Mesenchymal stem cell (in vitro differentiated cells and primary cell): ENCODE data around the gene LIMS2.

ENCODE experiments used
- DNase-seq: peaks from one replicate; pipeline ENCODE4 v3.0.0-alpha.2; 2013
- H2AFZ ChIP-seq: one replicate; pipeline ENCODE4 v1.6.1; 2013; ENCODE audit warnings: low read depth, mild to moderate bottlenecking, control low read depth, inconsistent platforms, low read length, moderate library complexity
- H2AK5ac ChIP-seq: 2 replicates; pipeline ENCODE4 v1.6.1; 2013; ENCODE audit warnings: low read length, moderate library complexity, mild to moderate bottlenecking, inconsistent platforms; ENCODE audit not compliant: severe bottlenecking
- H2BK120ac ChIP-seq: one replicate; pipeline ENCODE4 v1.6.1; 2013; ENCODE audit warnings: low read depth, mild to moderate bottlenecking, inconsistent platforms, low read length, moderate library complexity
- H2BK12ac ChIP-seq, 2 experiments: one replicate each; pipeline ENCODE4 v1.6.1; 2013; ENCODE audit warnings: inconsistent platforms in 2 of 2, low read length in 2 of 2, mild to moderate bottlenecking in 2 of 2, moderate library complexity in 2 of 2, control low read depth in 1 of 2
- H2BK15ac ChIP-seq: one replicate; pipeline ENCODE4 v1.6.1; 2013; ENCODE audit warnings: mild to moderate bottlenecking, low read depth, inconsistent platforms; ENCODE audit not compliant: poor library complexity, severe bottlenecking
- H2BK5ac ChIP-seq: 2 replicates; pipeline ENCODE4 v1.6.1; 2013; ENCODE audit warnings: low read depth, mild to moderate bottlenecking, low read length, control low read depth, inconsistent platforms; ENCODE audit not compliant: poor library complexity, severe bottlenecking
- H3K14ac ChIP-seq, 2 experiments: one replicate each; pipeline ENCODE4 v1.6.1; 2013; ENCODE audit warnings: inconsistent platforms in 2 of 2, low read length in 2 of 2, control low read depth in 1 of 2, mild to moderate bottlenecking in 1 of 2, moderate library complexity in 1 of 2
- H3K18ac ChIP-seq, 2 experiments: one replicate each; pipeline ENCODE4 v1.6.1; 2013; ENCODE audit warnings: inconsistent platforms in 2 of 2, low read length in 2 of 2, control low read depth in 1 of 2, low read depth in 1 of 2, mild to moderate bottlenecking in 1 of 2
- H3K23ac ChIP-seq, 2 experiments: one replicate each; pipeline ENCODE4 v1.6.1; 2013; ENCODE audit warnings: inconsistent platforms in 2 of 2, low read length in 2 of 2, mild to moderate bottlenecking in 2 of 2, moderate library complexity in 2 of 2, control low read depth in 1 of 2
- H3K27ac ChIP-seq: 2 replicates; pipeline ENCODE4 v1.5.1; 2013; ENCODE audit warnings: mild to moderate bottlenecking, moderate library complexity, low read length, control low read depth, inconsistent platforms; ENCODE audit not compliant: poor library complexity, severe bottlenecking
- H3K27me3 ChIP-seq, 2 experiments: 2 replicates each; pipeline versions ENCODE4 v1.6.1 to v1.7.0; 2013; ENCODE audit warnings: low read length in 2 of 2, mild to moderate bottlenecking in 2 of 2, moderate library complexity in 2 of 2, control low read depth in 1 of 2, inconsistent platforms in 1 of 2; ENCODE audit not compliant: control insufficient read depth in 1 of 2, insufficient read depth in 1 of 2
- H3K36me3 ChIP-seq, 2 experiments: 2 replicates each; pipeline versions ENCODE4 v1.6.1 to v1.7.0; 2013; ENCODE audit warnings: low read length in 2 of 2, control low read depth in 1 of 2, inconsistent platforms in 1 of 2, low read depth in 1 of 2, mild to moderate bottlenecking in 1 of 2; ENCODE audit not compliant: insufficient read depth in 2 of 2, control insufficient read depth in 1 of 2
- H3K4ac ChIP-seq, 2 experiments: one replicate each; pipeline ENCODE4 v1.6.1; 2013; ENCODE audit warnings: inconsistent platforms in 2 of 2, low read length in 2 of 2, mild to moderate bottlenecking in 2 of 2, moderate library complexity in 2 of 2, control low read depth in 1 of 2, low read depth in 1 of 2
- H3K4me1 ChIP-seq: 2 replicates; pipeline ENCODE4 v1.6.1; 2013; ENCODE audit warnings: low read depth, low read length, control low read depth; ENCODE audit not compliant: control insufficient read depth, insufficient read depth
- H3K4me2 ChIP-seq: 2 replicates; pipeline ENCODE4 v1.6.1; 2013; ENCODE audit warnings: low read length, mild to moderate bottlenecking, inconsistent platforms; ENCODE audit not compliant: poor library complexity, severe bottlenecking
- H3K4me3 ChIP-seq, 2 experiments: 2 replicates each; pipeline versions ENCODE4 v1.5.1 to v1.7.0; 2013; ENCODE audit warnings: low read length in 2 of 2, mild to moderate bottlenecking in 2 of 2, control low read depth in 1 of 2, low read depth in 1 of 2; ENCODE audit not compliant: insufficient read depth in 1 of 2
- H3K79me1 ChIP-seq: replicated peaks from 2 replicates; pipeline ENCODE4 v1.6.1; 2013; ENCODE audit warnings: mild to moderate bottlenecking, control low read depth, low read length, inconsistent platforms; ENCODE audit not compliant: poor library complexity, severe bottlenecking
- H3K9ac ChIP-seq: 2 replicates; pipeline ENCODE4 v1.7.0; 2013; ENCODE audit warnings: mild to moderate bottlenecking, low read length, moderate library complexity
- H3K9me3 ChIP-seq: 2 replicates; pipeline ENCODE4 v1.7.0; 2013; ENCODE audit warnings: mild to moderate bottlenecking, low read length; ENCODE audit not compliant: control insufficient read depth
- H4K8ac ChIP-seq: one replicate; pipeline ENCODE4 v1.6.1; 2013; ENCODE audit warnings: inconsistent platforms, mild to moderate bottlenecking, low read length, moderate library complexity
- H4K91ac ChIP-seq: one replicate; pipeline ENCODE4 v1.6.1; 2013; ENCODE audit warnings: mild to moderate bottlenecking, low read length, inconsistent platforms
- WGBS: methylation state at CpG from one replicate; pipeline ENCODE4 v1.1.7; 2013; ENCODE audit warnings: mixed read lengths; 5-methylcytosine and 5-hydroxymethylcytosine counted together

The LIMS2 gene

DNA sequence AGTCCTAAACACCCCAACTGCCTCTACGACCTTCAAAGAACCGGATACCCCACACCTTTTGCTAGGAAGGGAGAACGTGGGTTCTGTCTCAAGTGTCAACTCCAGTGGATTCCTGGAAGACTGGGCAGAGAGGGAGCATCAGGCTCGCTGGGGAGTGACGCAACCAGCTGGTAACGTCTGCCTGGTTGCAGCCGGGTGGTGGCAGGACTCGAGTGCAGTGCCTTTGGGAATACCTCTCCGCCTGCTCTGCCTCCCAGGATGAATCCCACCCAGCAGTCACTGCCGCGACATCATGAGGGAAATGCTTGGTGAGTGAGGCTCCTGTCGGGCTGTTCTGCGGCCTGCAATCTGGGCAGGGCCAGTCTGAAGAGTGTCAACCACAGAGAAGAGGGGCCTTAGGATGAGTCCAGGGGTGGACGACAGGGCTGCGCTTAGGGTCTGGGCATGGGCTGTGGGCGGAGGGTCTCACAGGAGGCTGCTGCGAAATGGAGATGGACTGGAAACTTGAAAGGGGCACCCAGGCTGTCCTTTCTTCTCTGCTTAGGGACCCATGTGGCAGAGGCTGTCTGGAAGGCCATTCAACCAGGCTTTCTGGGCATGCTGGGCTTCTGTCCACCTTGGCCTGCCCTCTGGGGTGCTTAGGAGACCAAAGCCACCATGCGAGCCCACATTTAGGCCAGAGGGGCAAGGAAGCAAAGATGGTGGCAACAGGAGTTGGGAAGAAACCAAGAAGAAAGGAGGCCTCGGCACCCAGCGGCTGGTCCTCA, 16.5 kb downstream of the LIMS2 start:
- Histone ChIP-seq H2AK5ac (no peak overlapping the region), H2BK5ac (no peak overlapping the region), H4K8ac (no peak overlapping the region), H2BK120ac (no peak overlapping the region), H3K9ac (no peak overlapping the region), H3K23ac (no peak overlapping the region), H3K18ac (no peak overlapping the region), H3K79me1 (peaks cover 10% of the 10 kb centered on the region), H3K4me3 (no peak overlapping the region), H3K4me2 (no peak overlapping the region), H3K27me3 (peaks cover 8 to 10% of the 10 kb centered on the region in 2 experiments), H2BK15ac (no peak overlapping the region), H3K14ac (no peak overlapping the region), H4K91ac (no peak overlapping the region), H3K9me3 (no peaks in the 10 kb centered on the region), H2AFZ (no peak overlapping the region), H3K4me1 (peaks cover 23% of the 10 kb centered on the region), H3K4ac (no peak overlapping the region), H3K36me3 (peaks cover 0 to 33% of the 10 kb centered on the region in 2 experiments), H3K27ac (no peak overlapping the region), H2BK12ac (peak overlapping the region in 1 of 2 experiments; percentile 23)
- DNase-seq = no peak
- WGBS = 93% methylated on average over 20 of the region's 20 CpGs

DNA sequence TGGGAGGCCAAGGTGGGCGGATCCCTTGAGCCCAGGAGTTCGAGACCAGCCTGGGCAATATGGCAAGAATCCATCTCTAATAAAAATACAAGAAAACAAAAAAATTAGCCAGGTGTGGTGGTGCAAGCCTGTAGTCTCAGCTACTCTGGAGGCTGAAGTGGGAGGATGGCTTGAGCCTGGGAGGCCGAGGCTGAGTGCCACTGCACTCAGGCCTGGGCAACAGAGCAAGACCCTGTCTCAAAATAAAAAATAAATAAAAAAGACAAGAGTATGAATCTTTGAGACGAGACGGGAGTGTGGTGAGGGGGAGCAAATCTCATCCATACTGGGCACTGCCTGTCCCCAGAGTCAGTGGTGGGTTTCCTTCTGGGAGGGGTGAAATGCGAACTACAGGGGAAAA, 17.2 kb downstream of the LIMS2 start:
- Histone ChIP-seq H3K4me3 (no peak overlapping the region), H4K8ac (no peak overlapping the region), H4K91ac (no peak overlapping the region), H3K27ac (no peak overlapping the region), H2BK120ac (no peak overlapping the region), H3K9me3 (no peaks in the 10 kb centered on the region), H3K79me1 (peaks cover 7% of the 10 kb centered on the region), H3K23ac (no peak overlapping the region), H3K4me2 (no peak overlapping the region), H3K9ac (no peak overlapping the region), H2BK5ac (no peak overlapping the region), H2BK12ac (no peak overlapping the region), H2AFZ (no peak overlapping the region), H3K14ac (no peak overlapping the region), H2AK5ac (no peak overlapping the region), H2BK15ac (no peak overlapping the region), H3K27me3 (peaks cover 3 to 6% of the 10 kb centered on the region in 2 experiments), H3K18ac (no peak overlapping the region), H3K4ac (no peak overlapping the region), H3K36me3 (peaks cover 0 to 35% of the 10 kb centered on the region in 2 experiments), H3K4me1 (peaks cover 25% of the 10 kb centered on the region)
- DNase-seq = no peak
- WGBS = 99% methylated on average over 4 of the region's 6 CpGs

DNA sequence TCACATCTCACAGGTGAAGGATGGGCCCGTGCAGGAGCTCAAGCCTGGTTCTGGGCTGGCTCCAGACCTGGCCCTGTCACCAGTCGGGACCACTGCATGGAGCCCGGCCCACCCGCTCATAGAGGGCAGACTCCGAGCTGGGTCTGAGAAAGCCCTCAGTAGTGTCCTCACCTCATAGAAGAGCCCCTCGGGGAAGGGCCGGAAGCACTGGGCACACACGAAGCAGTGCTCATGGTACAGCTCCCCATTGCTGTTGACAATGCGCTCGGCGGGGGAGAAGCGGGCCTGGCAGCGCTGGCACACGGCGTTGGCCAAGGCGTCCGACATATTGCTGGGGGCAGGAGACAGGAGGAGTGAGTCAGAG, 18.1 kb downstream of the LIMS2 start:
- no peak for DNase-seq
- Histone ChIP-seq H3K9ac (no peak overlapping the region), H3K14ac (no peak overlapping the region), H3K4me1 (peaks cover 26% of the 10 kb centered on the region), H4K8ac (no peak overlapping the region), H3K9me3 (no peaks in the 10 kb centered on the region), H2BK12ac (no peak overlapping the region), H3K27ac (no peak overlapping the region), H2AK5ac (no peak overlapping the region), H2BK120ac (no peak overlapping the region), H3K4ac (no peak overlapping the region), H4K91ac (no peak overlapping the region), H3K23ac (no peak overlapping the region), H3K4me2 (no peak overlapping the region), H3K36me3 (peaks cover 0 to 42% of the 10 kb centered on the region in 2 experiments), H3K27me3 (peaks cover 0 to 6% of the 10 kb centered on the region in 2 experiments), H2AFZ (no peak overlapping the region), H2BK15ac (no peak overlapping the region), H3K18ac (no peak overlapping the region), H3K4me3 (no peak overlapping the region), H2BK5ac (no peak overlapping the region), H3K79me1 (peaks cover 6% of the 10 kb centered on the region)
- WGBS = 98% methylated on average over 17 of the region's 17 CpGs

DNA sequence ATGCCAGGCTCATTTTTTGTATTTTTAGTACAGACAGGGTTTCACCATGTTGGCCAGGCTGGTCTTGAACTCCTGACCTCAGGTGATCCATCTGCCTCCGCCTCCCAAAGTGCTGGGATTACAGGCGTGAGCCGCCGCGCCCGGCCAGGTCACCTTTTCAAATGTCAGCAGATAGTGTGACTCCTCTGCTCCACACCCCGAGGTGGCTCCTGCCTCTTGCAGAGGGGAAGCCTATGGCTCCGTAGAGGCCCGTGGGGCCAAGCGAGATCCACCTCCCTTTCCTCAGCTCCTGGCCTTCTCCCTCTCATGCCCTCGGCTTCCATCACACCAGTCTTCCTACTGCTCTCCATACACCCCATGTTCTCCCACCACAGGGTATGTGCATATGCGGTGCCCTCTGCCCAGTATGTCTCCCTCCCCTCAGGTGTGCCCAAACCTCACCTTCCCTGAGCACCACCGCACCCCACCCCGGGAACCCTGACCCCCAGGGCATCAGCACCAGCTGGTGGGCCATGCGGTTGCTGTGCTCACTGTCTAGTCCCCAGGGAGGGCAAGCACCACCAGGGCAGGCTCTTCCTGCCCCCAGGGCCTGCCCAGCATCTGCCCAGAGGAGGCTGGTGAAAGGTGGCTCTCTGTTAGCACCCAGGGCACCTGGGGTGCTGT, 18.6 kb downstream of the LIMS2 start:
- peaks cover 23% of the 10 kb centered on the region for H3K4me1 ChIP-seq
- H3K23ac ChIP-seq = no peak overlapping the region
- no peak overlapping the region for H3K27ac ChIP-seq
- no peak overlapping the region for H2BK5ac ChIP-seq
- H3K27me3 ChIP-seq = peaks cover 0 to 6% of the 10 kb centered on the region in 2 experiments
- no peak overlapping the region for H3K9ac ChIP-seq
- H3K36me3 ChIP-seq = peaks cover 0 to 44% of the 10 kb centered on the region in 2 experiments
- peaks cover 4% of the 10 kb centered on the region for H3K79me1 ChIP-seq
- H2BK15ac ChIP-seq = no peak overlapping the region
- no peak overlapping the region for H4K8ac ChIP-seq
- no peaks in the 10 kb centered on the region for H3K9me3 ChIP-seq
- DNase-seq = no peak
- H2BK12ac ChIP-seq = no peak overlapping the region
- H3K4me2 ChIP-seq = no peak overlapping the region
- H4K91ac ChIP-seq = peak overlapping the region; percentile 25
- no peak overlapping the region for H2AFZ ChIP-seq
- no peak overlapping the region for H3K14ac ChIP-seq
- no peak overlapping the region for H3K4me3 ChIP-seq
- H3K4ac ChIP-seq = no peak overlapping the region
- WGBS = 97% methylated on average over 15 of the region's 15 CpGs
- H2BK120ac ChIP-seq = no peak overlapping the region
- no peak overlapping the region for H2AK5ac ChIP-seq
- no peak overlapping the region for H3K18ac ChIP-seq
